Hindlimb muscle (tissue), 1 donor: ENCODE data around the gene TSPO. TPM values are rescaled to one million over a fixed set of nuclear protein-coding genes. Genes with fewer than 3 reads are reported as not detected.

Source experiments
- DNase-seq: peaks from one replicate; pipeline ENCODE4 v3.0.0-alpha.2; 2013
- polyA plus RNA-seq: library from polyadenylated mRNA; unstranded; fragments of 120-200 nt; gene quantifications from one replicate; pipeline ENCODE4 v1.2.1, GENCODE V29; 2013; ENCODE audit not compliant: insufficient read length

TSPO gene
- polyA plus RNA-seq, 1 donor: 78.0 TPM

GRCh38 chr22:43202326-43202725 lies 51.0 kb downstream of the TSPO start:
- DNase-seq: no peak

GRCh38 chr22:43202756-43203410 lies 51.5 kb downstream of the TSPO start:
- no peak for DNase-seq

- DNase-seq: no peak
These were observed 52.2 kb downstream of the TSPO start for GRCh38 chr22:43203471-43203981.

GRCh38 chr22:43205261-43205691 lies 53.9 kb downstream of the TSPO start:
- no peak for DNase-seq

DNA sequence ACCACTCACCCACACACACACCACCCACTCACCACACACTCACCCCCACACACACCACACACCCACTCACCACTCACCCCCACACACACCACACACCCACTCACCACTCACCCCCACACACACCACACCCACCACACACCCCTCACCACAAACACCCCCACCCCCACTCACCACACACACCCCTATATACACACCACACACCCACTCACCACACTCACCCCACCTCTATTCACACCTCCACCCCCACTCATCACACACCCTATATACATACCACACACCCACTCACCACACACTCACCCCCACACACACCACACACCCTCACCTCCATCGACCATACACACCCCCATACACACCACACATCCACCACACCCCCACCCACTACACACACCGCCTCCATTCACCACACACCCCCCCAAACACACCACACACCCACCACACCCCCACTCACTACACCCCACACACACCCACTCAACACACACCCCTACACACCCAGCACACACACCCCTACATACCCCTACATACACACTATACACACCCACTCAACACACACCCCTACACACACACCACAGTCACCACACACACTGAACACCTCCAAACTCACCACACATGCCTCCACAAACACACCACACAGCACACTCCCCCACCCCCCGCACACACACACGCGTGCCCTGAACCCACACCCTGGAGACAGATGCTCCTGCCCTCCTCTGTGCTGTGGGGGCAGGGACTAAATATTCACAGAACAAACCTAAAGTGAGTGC lies 54.6 kb downstream of the TSPO start:
- no peak for DNase-seq

- no peak for DNase-seq
These were observed 55.3 kb downstream of the TSPO start for GRCh38 chr22:43206509-43207161.

GRCh38 chr22:43207386-43207785 lies 56.0 kb downstream of the TSPO start:
- DNase-seq: no peak

DNA sequence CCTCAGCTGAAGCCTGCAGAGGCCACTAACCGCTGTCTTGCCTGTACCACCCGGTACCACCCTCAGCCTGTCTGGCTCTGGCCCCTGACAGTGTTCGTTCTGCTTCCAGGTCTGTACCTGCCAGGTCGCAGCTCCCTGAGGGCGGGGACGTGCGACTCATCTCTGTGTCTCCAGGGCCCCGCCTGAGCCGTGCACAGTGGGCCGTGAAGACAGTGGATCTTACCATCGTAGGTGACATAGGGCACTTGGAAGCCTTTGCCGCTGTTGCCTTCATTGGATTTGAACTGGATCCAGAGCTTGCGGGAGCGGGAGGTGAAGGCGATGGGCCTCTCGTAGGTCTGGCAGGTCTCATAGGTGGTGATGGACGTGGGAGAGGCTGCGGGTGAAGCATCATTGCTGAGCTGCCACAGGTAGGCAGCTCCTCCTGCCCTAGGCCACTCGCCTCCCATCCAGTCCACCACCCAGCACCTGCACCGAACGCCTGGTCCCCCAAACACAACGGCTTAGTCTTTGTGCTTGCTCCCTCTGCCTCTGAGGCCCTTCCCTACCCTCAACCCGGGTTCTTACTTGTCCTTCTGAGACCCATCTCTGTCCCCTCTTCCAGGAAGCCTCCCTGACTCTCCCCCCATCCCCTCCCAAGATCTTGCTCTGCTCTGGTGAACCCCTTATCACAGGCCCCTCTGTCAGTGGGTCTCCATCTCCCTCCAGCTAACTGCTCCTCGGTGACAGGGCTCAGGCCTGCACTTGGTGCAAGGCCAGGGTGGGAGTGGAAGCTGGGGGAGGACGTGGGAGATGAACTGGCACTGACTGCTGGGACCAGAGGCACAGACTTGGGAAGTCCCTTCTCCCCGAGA lies 56.7 kb downstream of the TSPO start:
- DNase-seq: no peak

DNA sequence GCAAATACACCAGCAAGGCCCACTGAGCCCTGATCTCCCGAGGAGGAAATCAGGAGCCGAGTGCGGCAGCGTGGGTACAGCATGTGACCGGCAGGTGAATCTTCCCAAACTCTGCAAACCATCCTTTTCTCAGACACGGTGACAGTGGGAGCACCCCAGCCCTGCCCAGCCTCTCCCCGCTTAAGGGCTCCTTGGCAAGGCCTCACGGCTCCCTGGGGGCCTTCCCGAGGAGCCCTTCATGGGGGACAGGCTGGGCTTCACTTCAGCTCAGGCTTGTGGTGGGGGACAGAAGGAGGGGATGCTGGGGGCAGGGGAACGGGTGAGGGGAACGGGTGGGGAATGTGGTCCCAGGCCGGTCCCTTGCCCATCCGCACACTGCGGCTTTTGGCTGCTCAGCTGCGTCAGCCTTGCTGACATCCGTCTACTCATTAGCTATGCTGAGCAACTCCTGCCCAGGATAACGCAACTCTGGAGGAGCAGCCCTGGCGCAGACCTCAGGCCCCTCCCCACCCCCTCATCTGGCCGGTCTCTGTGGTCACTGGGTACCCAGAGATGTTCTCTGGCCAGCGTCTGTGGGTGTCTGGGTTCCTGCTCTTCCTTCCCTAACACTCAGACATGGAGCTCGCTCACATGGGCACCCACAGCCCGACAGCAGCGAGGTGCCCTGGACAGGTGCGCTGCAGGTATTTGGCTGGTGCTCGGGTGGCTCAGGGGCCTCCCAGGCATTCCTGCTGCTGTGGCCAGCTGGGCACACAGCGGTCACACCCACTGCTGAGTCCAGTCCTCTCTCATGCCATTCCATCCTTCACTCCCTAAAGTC lies 57.6 kb downstream of the TSPO start:
- no peak for DNase-seq

DNA sequence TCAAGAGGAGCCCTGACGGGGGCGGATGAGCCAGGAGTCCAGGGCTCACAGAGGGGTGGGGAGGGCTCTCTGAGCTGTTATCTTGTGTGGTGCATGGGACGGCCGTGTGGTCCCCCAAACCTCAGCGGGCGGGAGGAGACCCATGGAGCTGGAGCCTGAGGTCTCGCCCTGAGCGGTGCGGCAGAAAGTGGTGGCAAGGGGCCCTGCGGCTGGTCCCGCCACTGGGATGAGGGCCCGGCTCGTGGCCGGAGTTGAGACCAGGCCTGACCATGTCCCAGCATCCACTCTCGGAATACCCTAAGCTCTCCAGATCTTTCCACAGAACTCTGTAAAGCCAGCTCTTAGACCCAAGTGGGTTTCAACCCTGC lies 58.1 kb downstream of the TSPO start:
- DNase-seq: no peak

- no peak for DNase-seq
These were observed 58.6 kb downstream of the TSPO start for GRCh38 chr22:43209971-43210370.

- no peak for DNase-seq
These were observed 59.5 kb downstream of the TSPO start for GRCh38 chr22:43210631-43211515.

DNA sequence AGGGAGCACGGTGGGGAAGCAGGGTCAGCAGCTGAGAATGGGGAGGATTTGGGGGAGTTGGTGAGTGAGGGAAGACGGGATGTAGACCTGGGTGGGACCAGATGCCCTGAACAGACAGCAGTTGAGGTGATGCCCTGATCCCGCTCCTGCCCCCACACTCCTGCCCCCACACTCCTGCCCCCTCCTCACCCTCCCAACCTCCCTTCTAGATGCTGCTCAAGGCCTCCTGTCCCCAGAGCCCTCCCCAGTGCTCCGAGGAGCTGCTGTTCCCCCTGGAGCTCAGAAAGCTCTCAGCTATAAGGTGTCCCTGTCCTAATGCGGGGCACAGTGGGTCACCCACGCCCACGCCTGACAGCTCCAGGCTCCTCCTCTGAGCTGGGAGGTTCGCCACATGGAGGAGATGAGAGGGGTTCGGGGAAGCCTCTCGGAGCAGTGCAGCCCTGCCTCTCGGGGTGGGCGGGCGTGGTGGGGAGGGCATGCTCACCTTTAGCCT lies 60.6 kb downstream of the TSPO start:
- DNase-seq: no peak

DNA sequence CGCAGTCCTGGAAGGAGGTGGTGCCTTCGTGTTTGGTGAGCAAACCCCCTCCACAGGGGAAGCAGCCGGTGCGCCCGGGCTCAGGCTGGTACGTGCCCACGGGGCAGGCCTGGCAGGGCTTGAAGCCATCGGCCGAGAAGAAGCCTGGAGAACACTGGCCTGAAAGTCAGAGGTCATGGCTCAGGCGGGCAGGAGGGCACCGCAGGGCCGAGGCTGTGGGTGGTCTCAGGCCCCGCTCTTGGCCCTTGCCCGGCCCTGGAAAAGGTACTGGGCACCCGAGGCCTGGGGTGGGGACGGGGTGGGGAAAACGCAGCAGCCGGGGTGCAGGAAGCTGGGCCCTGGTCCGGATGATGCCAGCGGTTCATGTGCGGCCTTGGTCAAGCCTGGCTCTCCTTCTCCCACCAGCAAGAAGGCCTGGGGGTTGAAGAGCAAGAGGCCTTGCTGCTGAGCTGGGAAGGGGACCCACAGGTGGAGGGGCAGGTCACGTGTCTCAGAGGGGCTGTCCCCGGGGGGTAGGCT lies 61.1 kb downstream of the TSPO start:
- no peak for DNase-seq

Other genes with a start within 250 kb of the TSPO start
- 28.9 TPM for gene PACSIN2, start 136.4 kb upstream of the TSPO start, polyA plus RNA-seq
- 11.0 TPM for gene TTLL1, start 62.2 kb upstream of the TSPO start, polyA plus RNA-seq
- gene BIK, start 40.8 kb upstream of the TSPO start, polyA plus RNA-seq: not detected
- 12.7 TPM for gene MCAT, start 8.2 kb upstream of the TSPO start, polyA plus RNA-seq
- gene TTLL12, start 35.6 kb downstream of the TSPO start, polyA plus RNA-seq: 19.2 TPM
- gene SCUBE1, start 191.8 kb downstream of the TSPO start, polyA plus RNA-seq: 0.10 TPM